Astrocyte (in vitro differentiated cells and primary cell): ENCODE data around the gene CRTC1.

Source experiments
- EZH2 ChIP-seq: IDR thresholded peaks from 2 replicates; pipeline ENCODE4 v1.6.1; 2012; ENCODE audit warnings: mild to moderate bottlenecking, low read length, inconsistent platforms; ENCODE audit not compliant: insufficient read depth
- TF ChIP-seq, protein P1 (sequence below): IDR thresholded peaks from 2 replicates; pipeline ENCODE4 v1.5.1; 2011; ENCODE audit warnings: low read depth, mild to moderate bottlenecking, inconsistent platforms, low read length, moderate library complexity; ENCODE audit not compliant: insufficient read depth

- TF ChIP-seq, protein P1, sequence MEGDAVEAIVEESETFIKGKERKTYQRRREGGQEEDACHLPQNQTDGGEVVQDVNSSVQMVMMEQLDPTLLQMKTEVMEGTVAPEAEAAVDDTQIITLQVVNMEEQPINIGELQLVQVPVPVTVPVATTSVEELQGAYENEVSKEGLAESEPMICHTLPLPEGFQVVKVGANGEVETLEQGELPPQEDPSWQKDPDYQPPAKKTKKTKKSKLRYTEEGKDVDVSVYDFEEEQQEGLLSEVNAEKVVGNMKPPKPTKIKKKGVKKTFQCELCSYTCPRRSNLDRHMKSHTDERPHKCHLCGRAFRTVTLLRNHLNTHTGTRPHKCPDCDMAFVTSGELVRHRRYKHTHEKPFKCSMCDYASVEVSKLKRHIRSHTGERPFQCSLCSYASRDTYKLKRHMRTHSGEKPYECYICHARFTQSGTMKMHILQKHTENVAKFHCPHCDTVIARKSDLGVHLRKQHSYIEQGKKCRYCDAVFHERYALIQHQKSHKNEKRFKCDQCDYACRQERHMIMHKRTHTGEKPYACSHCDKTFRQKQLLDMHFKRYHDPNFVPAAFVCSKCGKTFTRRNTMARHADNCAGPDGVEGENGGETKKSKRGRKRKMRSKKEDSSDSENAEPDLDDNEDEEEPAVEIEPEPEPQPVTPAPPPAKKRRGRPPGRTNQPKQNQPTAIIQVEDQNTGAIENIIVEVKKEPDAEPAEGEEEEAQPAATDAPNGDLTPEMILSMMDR = no peak
- TF ChIP-seq EZH2 = no peak
Measured at GRCh38 chr19:18743784-18744418, 60.4 kb downstream of the CRTC1 start.
